ENCODE results near the gene HOXB3.

HOXB3 gene

DNA sequence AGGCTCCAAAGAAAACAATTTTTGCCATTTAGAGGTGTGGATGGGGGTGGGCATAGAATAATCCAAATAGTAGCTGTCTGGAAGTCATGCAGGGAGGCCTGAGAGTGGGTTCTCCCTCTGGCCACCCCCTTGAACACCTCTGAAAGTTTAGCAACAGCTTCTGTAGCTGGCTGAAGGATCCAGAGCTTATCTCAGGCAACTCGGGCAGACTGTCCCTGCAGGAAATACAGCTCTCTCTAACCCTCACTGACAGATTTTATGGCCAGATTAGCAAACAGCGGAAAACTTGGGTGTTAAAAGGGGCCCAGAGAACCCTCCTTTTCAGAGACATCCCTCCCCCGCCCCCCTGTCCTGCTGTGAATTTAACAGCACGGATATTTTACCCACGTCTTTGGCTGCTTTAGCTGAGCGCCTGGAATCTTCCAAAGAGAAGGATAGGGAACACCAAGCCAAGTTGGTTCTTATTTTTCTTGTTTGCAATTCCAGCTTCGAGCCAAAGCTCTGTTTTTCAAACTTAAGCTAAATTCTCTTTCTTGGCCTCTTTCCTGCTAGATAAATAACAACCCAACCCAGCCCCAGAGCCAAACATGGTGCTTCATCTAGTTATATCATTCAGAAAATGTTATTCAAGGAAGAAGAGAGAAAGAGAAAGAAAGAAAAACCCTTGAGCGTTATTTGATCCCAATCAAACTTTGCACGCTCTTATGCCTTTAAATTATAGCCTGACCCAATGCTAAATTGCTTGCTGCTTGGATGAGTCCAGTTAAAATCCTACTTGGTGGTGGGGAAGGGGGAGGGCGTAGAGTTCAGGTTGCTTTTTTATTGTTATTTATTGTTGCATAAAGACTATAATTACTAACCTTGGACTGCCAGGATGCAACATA is 42.9 kb downstream of the HOXB3 start:
- TF ChIP-seq, protein P1, sequence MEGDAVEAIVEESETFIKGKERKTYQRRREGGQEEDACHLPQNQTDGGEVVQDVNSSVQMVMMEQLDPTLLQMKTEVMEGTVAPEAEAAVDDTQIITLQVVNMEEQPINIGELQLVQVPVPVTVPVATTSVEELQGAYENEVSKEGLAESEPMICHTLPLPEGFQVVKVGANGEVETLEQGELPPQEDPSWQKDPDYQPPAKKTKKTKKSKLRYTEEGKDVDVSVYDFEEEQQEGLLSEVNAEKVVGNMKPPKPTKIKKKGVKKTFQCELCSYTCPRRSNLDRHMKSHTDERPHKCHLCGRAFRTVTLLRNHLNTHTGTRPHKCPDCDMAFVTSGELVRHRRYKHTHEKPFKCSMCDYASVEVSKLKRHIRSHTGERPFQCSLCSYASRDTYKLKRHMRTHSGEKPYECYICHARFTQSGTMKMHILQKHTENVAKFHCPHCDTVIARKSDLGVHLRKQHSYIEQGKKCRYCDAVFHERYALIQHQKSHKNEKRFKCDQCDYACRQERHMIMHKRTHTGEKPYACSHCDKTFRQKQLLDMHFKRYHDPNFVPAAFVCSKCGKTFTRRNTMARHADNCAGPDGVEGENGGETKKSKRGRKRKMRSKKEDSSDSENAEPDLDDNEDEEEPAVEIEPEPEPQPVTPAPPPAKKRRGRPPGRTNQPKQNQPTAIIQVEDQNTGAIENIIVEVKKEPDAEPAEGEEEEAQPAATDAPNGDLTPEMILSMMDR (IDR thresholded peaks at IDR 0.05; ENCODE audit: insufficient read depth, low read depth, low read length, missing control alignments), result no peak
- no peak for DNase-seq (ENCODE audit: low read depth)
- no peak overlapping the region for H3K4me3 ChIP-seq (ENCODE audit: low read length)

- no peak overlapping the region for H3K4me3 ChIP-seq (ENCODE audit: low read length)
- DNase-seq (ENCODE audit: low read depth), result no peak
- TF ChIP-seq, protein P1 (IDR thresholded peaks at IDR 0.05; ENCODE audit: insufficient read depth, low read depth, low read length, missing control alignments), result no peak
Measured at GRCh38 chr17:48546137-48546923, 43.7 kb downstream of the HOXB3 start.

DNA sequence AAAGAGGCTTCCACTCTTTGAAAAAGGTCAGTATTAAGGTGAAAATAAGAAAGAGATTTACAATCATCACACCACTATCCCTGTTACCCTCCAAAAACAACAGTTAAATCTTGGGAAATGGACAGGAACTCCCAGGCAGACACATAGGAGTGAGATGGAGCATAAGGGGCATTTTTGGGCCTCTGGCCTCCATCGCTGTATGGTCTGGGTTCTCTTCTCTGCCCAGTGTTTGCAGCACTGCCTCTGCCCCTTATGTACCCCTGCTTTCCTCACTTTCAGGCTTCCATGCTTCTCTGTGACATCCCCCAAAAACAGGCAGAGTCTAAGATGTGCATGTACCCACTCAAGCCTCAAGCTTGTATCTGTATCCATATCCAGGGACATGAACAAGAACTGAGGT is 44.5 kb downstream of the HOXB3 start:
- no peak for DNase-seq (ENCODE audit: low read depth)
- TF ChIP-seq, protein P1 (IDR thresholded peaks at IDR 0.05; ENCODE audit: insufficient read depth, low read depth, low read length, missing control alignments), result no peak
- no peak overlapping the region for H3K4me3 ChIP-seq (ENCODE audit: low read length)

GRCh38 chr17:48545022-48545375 is 45.0 kb downstream of the HOXB3 start, which contains the start of gene HOXB2:
Gene HOXB2, minus strand, starts transcription at chr17:48545109. Its CDS starts 198 bp downstream, at chr17:48544911.
- H3K4me3 ChIP-seq (ENCODE audit: low read length), result peak within 1 kb of the TSS; percentile 48
- TF ChIP-seq, protein P1 (IDR thresholded peaks at IDR 0.05; ENCODE audit: insufficient read depth, low read depth, low read length, missing control alignments), result no peak
- DNase-seq (ENCODE audit: low read depth), result no peak

DNA sequence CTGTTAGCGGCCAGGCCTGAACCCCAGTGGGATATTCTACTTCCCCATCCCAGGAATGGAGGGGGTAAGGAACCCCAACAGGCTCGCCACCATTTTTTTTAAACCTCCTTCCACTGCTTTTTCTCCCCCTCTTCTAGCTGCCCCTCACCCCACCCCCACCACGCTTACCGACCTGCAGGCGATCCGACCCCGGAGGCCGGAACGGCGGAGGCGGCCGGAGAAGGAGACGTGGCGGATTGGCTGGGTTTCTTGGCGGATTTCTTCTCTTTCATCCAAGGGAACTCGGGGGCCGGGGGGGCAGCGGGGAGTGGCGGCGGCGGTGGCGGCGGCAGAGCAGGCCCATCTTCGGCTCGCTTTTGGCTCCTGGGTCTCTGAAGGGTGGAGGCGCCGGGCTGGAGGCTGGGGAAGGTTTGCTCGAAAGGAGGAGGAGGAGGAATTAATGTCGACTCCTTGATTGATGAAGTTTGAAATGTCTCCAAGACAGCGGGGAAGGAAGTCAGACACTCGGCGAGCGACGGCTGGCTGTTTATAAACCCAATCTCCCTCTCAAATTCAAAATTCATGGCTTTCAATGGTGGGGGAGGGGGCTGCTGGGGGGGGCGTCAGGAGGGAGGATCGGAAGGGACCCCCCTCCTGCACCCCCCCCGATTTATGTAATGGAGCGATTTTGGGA is 45.6 kb downstream of the HOXB3 start:
- TF ChIP-seq, protein P1 (IDR thresholded peaks at IDR 0.05; ENCODE audit: insufficient read depth, low read depth, low read length, missing control alignments), result no peak
- no peak for DNase-seq (ENCODE audit: low read depth)
- H3K4me3 ChIP-seq (ENCODE audit: low read length), result peak overlapping the region; percentile 48

DNA sequence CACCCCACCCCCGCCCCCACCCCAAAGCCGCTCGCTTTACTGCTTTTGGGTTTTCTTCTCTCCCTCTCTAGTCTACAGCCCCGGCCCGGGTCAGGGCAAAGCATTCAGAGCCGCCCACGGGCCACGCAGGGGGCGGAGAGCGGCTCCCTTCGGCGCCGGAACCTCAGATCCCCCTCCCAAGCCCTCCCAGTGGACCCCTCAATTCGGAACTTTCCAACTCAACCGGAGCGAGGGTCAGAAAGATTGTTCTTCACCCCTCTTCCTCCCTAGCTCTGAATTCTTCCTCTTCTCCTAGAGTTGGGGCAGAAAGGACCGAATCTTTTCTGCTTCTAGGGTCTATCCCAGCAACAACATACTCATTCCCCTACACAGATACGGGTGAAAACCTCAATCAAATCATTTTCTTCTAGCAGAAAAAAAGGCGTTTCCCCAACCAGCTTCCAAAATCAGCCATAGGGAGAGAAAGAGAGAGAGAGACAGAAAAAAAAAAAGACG is 46.1 kb downstream of the HOXB3 start:
- peak overlapping the region; percentile 48 for H3K4me3 ChIP-seq (ENCODE audit: low read length)
- TF ChIP-seq, protein P1 (IDR thresholded peaks at IDR 0.05; ENCODE audit: insufficient read depth, low read depth, low read length, missing control alignments), result no peak
- DNase-seq (ENCODE audit: low read depth), result no peak

Measured in epithelial cell of esophagus (primary cell).